Thyroid gland (tissue), 4 donors: ENCODE measurements around the gene NME3.

ENCODE experiments used
- CTCF ChIP-seq, 6 experiments: fragments of 200-600 bp in 3 of 6; fragments of 450-650 bp in 3 of 6; sonication (generic) in 3 of 6; IDR thresholded peaks; one replicate each; pipeline ENCODE4 v1.5.1; 2016 to 2019; ENCODE audit warnings: antibody characterized with exemption in 6 of 6, mild to moderate bottlenecking in 2 of 6, inconsistent platforms in 1 of 6, moderate library complexity in 1 of 6
- POLR2A ChIP-seq, 2 donors: fragments of 450-650 bp; IDR thresholded peaks; one replicate each; pipeline ENCODE4 v1.6.1; 2017; ENCODE audit warnings: antibody characterized with exemption in 2 of 2, mild to moderate bottlenecking in 2 of 2, moderate library complexity in 1 of 2

GRCh38 chr16:1726661-1727502 lies 44.5 kb downstream of the NME3 start:
- TF ChIP-seq CTCF (IDR thresholded peaks at IDR 0.05) (no peak), POLR2A (IDR thresholded peaks at IDR 0.05) (no peak)
